GM21717 (cell line): ENCODE data around the gene C1QL4.
"Not testable (repeated sequence)": the region's sequence is repeated elsewhere in the genome, so short reads cannot be mapped to it uniquely, and the experiment has no call there.

Experiments used
- ATAC-seq: cut with Tn5 transposase; IDR thresholded peaks from one replicate; pipeline ENCODE4 v1.9.1; 2021; ENCODE audit warnings: mild to moderate bottlenecking, moderate library complexity; ENCODE audit not compliant: unreplicated experiment

The C1QL4 gene

GRCh38 chr12:49334681-49335080 is 2.3 kb downstream of the C1QL4 start:
- no peak for ATAC-seq

GRCh38 chr12:49334226-49334625 is 2.8 kb downstream of the C1QL4 start:
- no peak for ATAC-seq

GRCh38 chr12:49333778-49334177 is 3.2 kb downstream of the C1QL4 start:
- ATAC-seq: not testable (repeated sequence)

- no peak for ATAC-seq
These were observed 4.1 kb downstream of the C1QL4 start for GRCh38 chr12:49332891-49333371.

- no peak for ATAC-seq
These were observed 4.5 kb downstream of the C1QL4 start for GRCh38 chr12:49332441-49332861.

- ATAC-seq: no peak
These were observed 5.4 kb downstream of the C1QL4 start for GRCh38 chr12:49331380-49332222.

- no peak for ATAC-seq
These were observed 6.2 kb downstream of the C1QL4 start for GRCh38 chr12:49330631-49331379.

GRCh38 chr12:49330032-49330619 is 6.9 kb downstream of the C1QL4 start:
- no peak for ATAC-seq

GRCh38 chr12:49328816-49329215 is 8.2 kb downstream of the C1QL4 start:
- ATAC-seq: no peak

GRCh38 chr12:49327887-49328286 is 9.1 kb downstream of the C1QL4 start:
- ATAC-seq: no peak

- ATAC-seq: no peak
These were observed 9.6 kb downstream of the C1QL4 start for GRCh38 chr12:49327368-49327767.

GRCh38 chr12:49325606-49326005 is 11.4 kb downstream of the C1QL4 start:
- ATAC-seq: no peak

GRCh38 chr12:49323524-49324097 is 13.4 kb downstream of the C1QL4 start:
- no peak for ATAC-seq

GRCh38 chr12:49322708-49323523 is 14.1 kb downstream of the C1QL4 start, which contains the start of gene TROAP:
TSS of gene TROAP (plus strand) at chr12:49323255. CDS start at chr12:49323609, 354 bp downstream.
- ATAC-seq: peak; percentile 97

- ATAC-seq: no peak
These were observed 14.7 kb downstream of the C1QL4 start for GRCh38 chr12:49322367-49322707.

GRCh38 chr12:49320411-49321103 is 16.4 kb downstream of the C1QL4 start:
- not testable (repeated sequence) for ATAC-seq

GRCh38 chr12:49317118-49317517 is 19.9 kb downstream of the C1QL4 start:
- not testable (repeated sequence) for ATAC-seq

- no peak for ATAC-seq
These were observed 22.2 kb downstream of the C1QL4 start for GRCh38 chr12:49314811-49315210.

- not testable (repeated sequence) for ATAC-seq
These were observed 26.5 kb downstream of the C1QL4 start for GRCh38 chr12:49310451-49311000.
